K562 (cell line): ENCODE data around the gene PFKP. TPM values are rescaled to one million over a fixed set of nuclear protein-coding genes. Genes with fewer than 3 reads are reported as not detected.

Experiments used
- ATAC-seq: fragments of 200-7000 bp; cut with Tn5 transposase; 3 replicates; pipeline ENCODE4 v1.9.1; 2020; ENCODE audit warnings: moderate library complexity
- BruUV-seq: library from RNA; stranded (reverse); fragments of 400-500 nt; replicated peaks from 2 replicates; lab custom pipeline; 2021; lab: Mats Ljungman, UMichigan
- CTCF ChIA-PET: fragments of 300-600 bp; formaldehyde crosslinking; extraction: SDS; loops from one replicate; lab custom pipeline; 2021; ENCODE audit warnings: low intra/inter-chr PET ratio; lab: Yijun Ruan, JAX
- POLR2A ChIA-PET: fragments of 300-600, 350-650 bp; sonication (Branson Sonifier 250); formaldehyde crosslinking; extraction: SDS; loops from one replicate; lab custom pipeline; 2021; ENCODE audit warnings: antibody characterized with exemption, inconsistent platforms; lab: Yijun Ruan, JAX
- DNase-seq, 4 experiments: peaks; one replicate each; pipeline versions ENCODE4 v3.0.0 to v3.0.0-alpha.2; 2011 to 2018; ENCODE audit warnings: low spot score in 3 of 4, mixed read lengths in 3 of 4; ENCODE audit errors: extremely low read depth in 1 of 4
- FAIRE-seq: peaks from 2 replicates; lab custom pipeline; 2011; peaks lifted over from hg19 to GRCh38; lab: Jason Lieb, UNC
- H2AFZ ChIP-seq: 2 replicates; pipeline ENCODE4 v1.6.0; 2011; ENCODE audit warnings: low read depth, low read length, control low read depth, inconsistent platforms
- H3K27ac ChIP-seq: fragments of 200-600 bp; 3 replicates; pipeline ENCODE4 v1.8.0; 2011; ENCODE audit warnings: low read depth, mild to moderate bottlenecking, control low read depth, inconsistent platforms, low read length, moderate library complexity, mixed read lengths; ENCODE audit errors: extremely low read depth
- H3K27me3 ChIP-seq, 2 experiments: fragments of 300-600 bp in 1 of 2; 2 replicates in 1 of 2; 3 replicates in 1 of 2; pipeline versions ENCODE4 v1.6.0 to v1.8.0; 2011; ENCODE audit warnings: inconsistent platforms in 2 of 2, low read length in 2 of 2, mild to moderate bottlenecking in 1 of 2, mixed read lengths in 1 of 2, moderate library complexity in 1 of 2; ENCODE audit not compliant: control insufficient read depth in 2 of 2, insufficient read depth in 2 of 2
- H3K36me3 ChIP-seq: fragments of 300-600 bp; 3 replicates; pipeline ENCODE4 v1.8.0; 2011; ENCODE audit warnings: mild to moderate bottlenecking, low read length, inconsistent platforms; ENCODE audit not compliant: control insufficient read depth, insufficient read depth
- H3K4me1 ChIP-seq, 2 experiments: fragments of 200-600 bp in 1 of 2; replicated peaks in 1 of 2; 2 replicates in 1 of 2; 3 replicates in 1 of 2; pipeline versions ENCODE4 v1.5.1 to v1.8.0; 2011; ENCODE audit warnings: inconsistent platforms in 2 of 2, low read length in 2 of 2, mild to moderate bottlenecking in 1 of 2, mixed read lengths in 1 of 2, moderate library complexity in 1 of 2; ENCODE audit not compliant: control insufficient read depth in 2 of 2, insufficient read depth in 2 of 2
- H3K4me2 ChIP-seq: 2 replicates; pipeline ENCODE4 v1.6.1; 2011; ENCODE audit warnings: low read length, control low read depth, inconsistent platforms, mixed read lengths; ENCODE audit not compliant: insufficient read depth
- H3K4me3 ChIP-seq: fragments of 200-600 bp; sonication (generic), shearing (Covaris generic); 2 replicates; pipeline ENCODE4 v1.5.1; 2016; ENCODE audit warnings: control low read depth, inconsistent platforms
- H3K79me2 ChIP-seq: fragments of 200-600 bp; 3 replicates; pipeline ENCODE4 v1.8.0; 2011; ENCODE audit warnings: low read length, inconsistent platforms; ENCODE audit not compliant: control insufficient read depth, insufficient read depth
- H3K9ac ChIP-seq, 2 experiments: 2 replicates each; pipeline versions ENCODE4 v1.6.0 to v1.6.1; 2011; ENCODE audit warnings: low read depth in 2 of 2, low read length in 2 of 2, control low read depth in 1 of 2, inconsistent platforms in 1 of 2, mild to moderate bottlenecking in 1 of 2, mixed read lengths in 1 of 2; ENCODE audit not compliant: insufficient read depth in 1 of 2
- H3K9me1 ChIP-seq: one replicate; pipeline ENCODE4 v1.6.0; 2011; ENCODE audit warnings: inconsistent platforms, mild to moderate bottlenecking, low read length, moderate library complexity; ENCODE audit not compliant: control insufficient read depth, insufficient read depth
- H3K9me3 ChIP-seq: replicated peaks from 2 replicates; pipeline ENCODE4 v1.5.1; 2011; ENCODE audit warnings: low read depth, low read length, inconsistent platforms; ENCODE audit not compliant: control insufficient read depth, insufficient read depth
- H4K20me1 ChIP-seq: replicated peaks from 2 replicates; pipeline ENCODE4 v1.6.1; 2011; ENCODE audit warnings: low read length, inconsistent platforms, mixed read lengths; ENCODE audit not compliant: control insufficient read depth, insufficient read depth
- NCOA2 ChIP-seq, 2 experiments: fragments of 450-650 bp; IDR thresholded peaks; 2 replicates each; pipeline ENCODE4 v1.6.1; 2018; ENCODE audit warnings: mild to moderate bottlenecking in 2 of 2, moderate library complexity in 1 of 2; ENCODE audit not compliant: partially characterized antibody in 2 of 2
- RAD21 ChIP-seq, 2 experiments: fragments of 250-450 bp in 1 of 2; fragments of 450-650 bp in 1 of 2; sonication (Bioruptor Pico) in 1 of 2; formaldehyde crosslinking in 1 of 2; IDR thresholded peaks in 1 of 2; conservative IDR thresholded peaks in 1 of 2; 2 replicates each; pipeline versions ENCODE4 v1.4.0 to v1.8.0; 2020 to 2022; ENCODE audit warnings: mild to moderate bottlenecking in 2 of 2, moderate library complexity in 1 of 2
- TSC22D4 ChIP-seq: fragments of 450-650 bp; IDR thresholded peaks from 2 replicates; pipeline ENCODE4 v1.6.1; 2016; ENCODE audit warnings: missing genetic modification characterization, missing biosample characterization, control low read depth
- ZBTB1 ChIP-seq: sonication (generic); formaldehyde crosslinking; IDR thresholded peaks from 2 replicates; pipeline ENCODE4 v1.8.1; 2023; ENCODE audit warnings: missing genetic modification reagents, low read depth, mild to moderate bottlenecking, borderline replicate concordance
- ZNF24 ChIP-seq: fragments of 450-650 bp; IDR thresholded peaks from 2 replicates; pipeline ENCODE4 v1.6.1; 2016
- WGBS: fragments of 100-300 bp; shearing (Covaris generic); methylation state at CpG from one replicate; pipeline ENCODE4 v1.1.6; 2016; ENCODE audit warnings: low coverage, mixed read lengths; ENCODE audit not compliant: insufficient coverage; ENCODE audit errors: missing lambda C conversion rate; 5-methylcytosine and 5-hydroxymethylcytosine counted together
- in situ Hi-C: fragments of 300-500 bp; cut with MboI; formaldehyde crosslinking; loops from 4 replicates; pipeline ENCODE4 v1.15.0; 2018; ENCODE audit warnings: inconsistent platforms, mixed read lengths
- intact Hi-C: fragments of 100-400 bp; cut with micrococcal nuclease; formaldehyde crosslinking; loops from 2 replicates; pipeline ENCODE4 v1.14.2; 2022
- polyA plus RNA-seq, 8 experiments: library from polyadenylated mRNA; depleted of rRNA in 4 of 8; stranded (reverse) in 5 of 8; unstranded in 3 of 8; fragments of >200 nt; fragmentation: Nextera tagmentation in 2 of 8; fragmentation: Illumina TruSeq in 1 of 8; extraction: Ambion mirVana in 2 of 8; extraction: Trizol in 1 of 8; gene quantifications; 2 replicates each; pipeline versions ENCODE4 v1.2.1 to v1.2.3, GENCODE V29; 2011 to 2014; ENCODE audit warnings: inconsistent platforms in 1 of 8, missing spikeins in 1 of 8
- total RNA-seq, 7 experiments: library from RNA; depleted of rRNA in 6 of 7; stranded (reverse); fragments of >200 nt in 6 of 7; fragmentation: Illumina TruSeq in 2 of 7; extraction: Trizol in 2 of 7; gene quantifications; 2 replicates each; pipeline versions ENCODE4 v1.2.1 to v1.2.3, GENCODE V29; 2011 to 2021; ENCODE audit warnings: low replicate concordance in 1 of 7
- TF ChIP-seq, protein P1 (sequence below), 2 experiments: IDR thresholded peaks; 2 replicates each; pipeline ENCODE4 v1.6.1; 2012; ENCODE audit warnings: improper control_type of control experiment in 2 of 2, low read depth in 2 of 2, low read length in 2 of 2, borderline replicate concordance in 1 of 2
- TF ChIP-seq, protein P2 (sequence below), 2 experiments: IDR thresholded peaks; 2 replicates each; pipeline ENCODE4 v1.6.1; 2011; ENCODE audit warnings: borderline replicate concordance in 1 of 2, control low read depth in 1 of 2, low read depth in 1 of 2, low read length in 1 of 2, mild to moderate bottlenecking in 1 of 2, mixed read lengths in 1 of 2, moderate library complexity in 1 of 2; ENCODE audit not compliant: insufficient read depth in 1 of 2, insufficient read length in 1 of 2, poor library complexity in 1 of 2, severe bottlenecking in 1 of 2; ENCODE audit errors: extremely low read depth in 1 of 2
- TF ChIP-seq, protein P3 (sequence below): fragments of 450-650 bp; formaldehyde crosslinking; IDR thresholded peaks from 2 replicates; pipeline ENCODE4 v1.4.0; 2020; ENCODE audit warnings: mild to moderate bottlenecking, moderate library complexity
- TF ChIP-seq, protein P4 (sequence below): sonication (generic); formaldehyde crosslinking; IDR thresholded peaks from 2 replicates; pipeline ENCODE4 v1.8.0; 2022; ENCODE audit warnings: missing genetic modification reagents, mild to moderate bottlenecking, borderline replicate concordance

The PFKP gene
- total and polyA plus RNA-seq, 9 of the 15 experiments (the other 6 are each of a cell fraction or from before 2014, with no cell fraction given): 23.5 to 116 (median 62.1) TPM

DNA sequence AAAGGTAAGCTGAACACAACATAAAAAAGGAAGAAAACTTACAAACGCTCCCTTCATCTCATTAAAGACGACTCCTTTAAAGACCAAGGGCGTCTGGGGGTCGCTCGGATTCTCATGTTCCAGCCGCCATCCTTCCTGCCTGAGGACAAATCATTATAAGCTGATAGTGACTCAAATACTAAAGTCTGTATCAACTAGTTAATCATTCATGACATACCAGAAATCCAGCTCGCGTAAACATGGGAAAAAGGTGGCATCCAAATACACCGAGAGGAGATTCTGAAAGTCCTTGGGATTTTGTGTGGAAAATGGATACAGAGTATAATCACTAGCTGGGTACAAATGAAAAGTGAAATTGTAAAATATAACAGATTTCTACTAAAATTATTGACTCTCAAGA, 97.8 kb downstream of the PFKP start (continued):
- TF ChIP-seq, protein P1, sequence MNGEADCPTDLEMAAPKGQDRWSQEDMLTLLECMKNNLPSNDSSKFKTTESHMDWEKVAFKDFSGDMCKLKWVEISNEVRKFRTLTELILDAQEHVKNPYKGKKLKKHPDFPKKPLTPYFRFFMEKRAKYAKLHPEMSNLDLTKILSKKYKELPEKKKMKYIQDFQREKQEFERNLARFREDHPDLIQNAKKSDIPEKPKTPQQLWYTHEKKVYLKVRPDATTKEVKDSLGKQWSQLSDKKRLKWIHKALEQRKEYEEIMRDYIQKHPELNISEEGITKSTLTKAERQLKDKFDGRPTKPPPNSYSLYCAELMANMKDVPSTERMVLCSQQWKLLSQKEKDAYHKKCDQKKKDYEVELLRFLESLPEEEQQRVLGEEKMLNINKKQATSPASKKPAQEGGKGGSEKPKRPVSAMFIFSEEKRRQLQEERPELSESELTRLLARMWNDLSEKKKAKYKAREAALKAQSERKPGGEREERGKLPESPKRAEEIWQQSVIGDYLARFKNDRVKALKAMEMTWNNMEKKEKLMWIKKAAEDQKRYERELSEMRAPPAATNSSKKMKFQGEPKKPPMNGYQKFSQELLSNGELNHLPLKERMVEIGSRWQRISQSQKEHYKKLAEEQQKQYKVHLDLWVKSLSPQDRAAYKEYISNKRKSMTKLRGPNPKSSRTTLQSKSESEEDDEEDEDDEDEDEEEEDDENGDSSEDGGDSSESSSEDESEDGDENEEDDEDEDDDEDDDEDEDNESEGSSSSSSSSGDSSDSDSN (IDR thresholded peaks at IDR 0.05; ENCODE audit: borderline replicate concordance in 1 of 2, low read depth in 2 of 2, low read length in 2 of 2): no peak
- TF ChIP-seq ZNF24 (no peak), RAD21 (CRISPR knock-in tag; conservative IDR thresholded peaks at IDR 0.05 in 1 of 2, IDR thresholded peaks at IDR 0.05 in 1 of 2) (no peak)

DNA sequence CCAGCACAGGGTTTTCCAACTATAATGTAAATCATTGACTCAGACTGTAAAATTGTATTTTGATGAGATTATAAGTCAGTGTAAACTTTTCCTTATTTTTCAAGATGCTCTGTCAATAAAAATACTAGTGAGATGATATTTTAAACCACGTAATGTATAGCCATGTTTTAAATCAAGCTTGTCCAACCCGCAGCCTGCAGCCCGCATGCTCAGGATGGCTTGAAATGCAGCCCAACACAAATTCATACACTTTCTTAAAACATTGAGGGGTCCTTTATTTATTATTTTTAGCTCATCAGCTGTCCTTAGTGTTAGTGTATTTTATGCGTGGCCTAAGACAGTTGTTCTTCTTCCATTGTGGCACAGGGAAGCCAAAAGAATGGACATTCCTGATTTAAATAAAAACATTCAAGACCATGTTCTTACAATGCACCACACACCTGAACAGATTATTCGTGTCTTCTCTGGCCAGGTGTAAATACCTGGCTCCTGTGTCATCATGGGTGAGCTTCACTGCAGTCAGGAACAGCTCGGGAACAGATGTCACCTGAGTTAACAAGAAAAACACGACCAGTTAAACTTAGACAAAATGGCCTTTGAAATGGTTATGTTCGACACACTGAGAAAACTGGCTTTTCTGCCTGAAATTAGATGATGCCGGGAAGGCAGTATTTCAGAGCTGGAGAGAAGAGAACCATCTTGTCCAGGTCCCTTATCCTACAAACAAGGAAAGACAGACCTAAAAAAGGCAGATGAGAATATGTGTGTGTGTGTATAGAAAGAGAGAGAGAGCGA, 99.3 kb downstream of the PFKP start:
- Histone ChIP-seq H2AFZ (no peak overlapping the region), H3K4me3 (no peak overlapping the region), H3K27ac (no peak overlapping the region), H3K4me1 (peaks cover 3 to 4% of the 10 kb centered on the region in 2 experiments; a peak in 3 of 5 replicates), H4K20me1 (no peaks in the 10 kb centered on the region), H3K4me2 (no peak overlapping the region), H3K9me1 (no peaks in the 10 kb centered on the region), H3K79me2 (peaks cover 17% of the 10 kb centered on the region), H3K27me3 (no peaks in the 10 kb centered on the region), H3K9ac (no peak overlapping the region), H3K36me3 (peaks cover 84% of the 10 kb centered on the region), H3K9me3 (no peaks in the 10 kb centered on the region)
- in situ Hi-C loops: no loop called here
- ATAC-seq (no peak), DNase-seq (no peak), FAIRE-seq (no peak)
- 92% methylated on average over 9 of the region's 10 CpGs for WGBS
- intact Hi-C loops: no loop called here
- no TSS peak for BruUV-seq
- POLR2A ChIA-PET: interaction anchor here (0.7 to 0.8 kb wide), 2 partner anchors 7 to 93 kb away, joined by 3 read pairs; no protein-coding TSS in a partner anchor
- CTCF ChIA-PET: no interaction called here
- no peak for TF ChIP-seq NCOA2 (IDR thresholded peaks at IDR 0.05; ENCODE audit: partially characterized antibody in 2 of 2)
- no peak for TF ChIP-seq TSC22D4 (tag)
- TF ChIP-seq ZBTB1: no peak
- TF ChIP-seq, protein P2, sequence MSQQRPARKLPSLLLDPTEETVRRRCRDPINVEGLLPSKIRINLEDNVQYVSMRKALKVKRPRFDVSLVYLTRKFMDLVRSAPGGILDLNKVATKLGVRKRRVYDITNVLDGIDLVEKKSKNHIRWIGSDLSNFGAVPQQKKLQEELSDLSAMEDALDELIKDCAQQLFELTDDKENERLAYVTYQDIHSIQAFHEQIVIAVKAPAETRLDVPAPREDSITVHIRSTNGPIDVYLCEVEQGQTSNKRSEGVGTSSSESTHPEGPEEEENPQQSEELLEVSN (IDR thresholded peaks at IDR 0.05; ENCODE audit: borderline replicate concordance in 1 of 2, extremely low read depth in 1 of 2, insufficient read depth in 1 of 2, insufficient read length in 1 of 2, low read depth in 1 of 2, low read length in 1 of 2, poor library complexity in 1 of 2, severe bottlenecking in 1 of 2): no peak
- TF ChIP-seq, protein P3, sequence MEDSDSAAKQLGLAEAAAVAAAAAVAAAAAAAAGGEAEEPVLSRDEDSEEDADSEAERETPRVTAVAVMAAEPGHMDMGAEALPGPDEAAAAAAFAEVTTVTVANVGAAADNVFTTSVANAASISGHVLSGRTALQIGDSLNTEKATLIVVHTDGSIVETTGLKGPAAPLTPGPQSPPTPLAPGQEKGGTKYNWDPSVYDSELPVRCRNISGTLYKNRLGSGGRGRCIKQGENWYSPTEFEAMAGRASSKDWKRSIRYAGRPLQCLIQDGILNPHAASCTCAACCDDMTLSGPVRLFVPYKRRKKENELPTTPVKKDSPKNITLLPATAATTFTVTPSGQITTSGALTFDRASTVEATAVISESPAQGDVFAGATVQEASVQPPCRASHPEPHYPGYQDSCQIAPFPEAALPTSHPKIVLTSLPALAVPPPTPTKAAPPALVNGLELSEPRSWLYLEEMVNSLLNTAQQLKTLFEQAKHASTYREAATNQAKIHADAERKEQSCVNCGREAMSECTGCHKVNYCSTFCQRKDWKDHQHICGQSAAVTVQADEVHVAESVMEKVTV (CRISPR knock-in tag): no peak
- TF ChIP-seq, protein P4, sequence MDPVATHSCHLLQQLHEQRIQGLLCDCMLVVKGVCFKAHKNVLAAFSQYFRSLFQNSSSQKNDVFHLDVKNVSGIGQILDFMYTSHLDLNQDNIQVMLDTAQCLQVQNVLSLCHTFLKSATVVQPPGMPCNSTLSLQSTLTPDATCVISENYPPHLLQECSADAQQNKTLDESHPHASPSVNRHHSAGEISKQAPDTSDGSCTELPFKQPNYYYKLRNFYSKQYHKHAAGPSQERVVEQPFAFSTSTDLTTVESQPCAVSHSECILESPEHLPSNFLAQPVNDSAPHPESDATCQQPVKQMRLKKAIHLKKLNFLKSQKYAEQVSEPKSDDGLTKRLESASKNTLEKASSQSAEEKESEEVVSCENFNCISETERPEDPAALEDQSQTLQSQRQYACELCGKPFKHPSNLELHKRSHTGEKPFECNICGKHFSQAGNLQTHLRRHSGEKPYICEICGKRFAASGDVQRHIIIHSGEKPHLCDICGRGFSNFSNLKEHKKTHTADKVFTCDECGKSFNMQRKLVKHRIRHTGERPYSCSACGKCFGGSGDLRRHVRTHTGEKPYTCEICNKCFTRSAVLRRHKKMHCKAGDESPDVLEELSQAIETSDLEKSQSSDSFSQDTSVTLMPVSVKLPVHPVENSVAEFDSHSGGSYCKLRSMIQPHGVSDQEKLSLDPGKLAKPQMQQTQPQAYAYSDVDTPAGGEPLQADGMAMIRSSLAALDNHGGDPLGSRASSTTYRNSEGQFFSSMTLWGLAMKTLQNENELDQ (CRISPR knock-in tag): no peak
